CD4-positive, alpha-beta T cell treated with Interleukin-15 for 1 hour (primary cell): ENCODE data around the gene PRPF31.

Experiments
- DNase-seq: peaks from one replicate; pipeline ENCODE4 v3.0.0-alpha.2; 2020

PRPF31 gene

DNA sequence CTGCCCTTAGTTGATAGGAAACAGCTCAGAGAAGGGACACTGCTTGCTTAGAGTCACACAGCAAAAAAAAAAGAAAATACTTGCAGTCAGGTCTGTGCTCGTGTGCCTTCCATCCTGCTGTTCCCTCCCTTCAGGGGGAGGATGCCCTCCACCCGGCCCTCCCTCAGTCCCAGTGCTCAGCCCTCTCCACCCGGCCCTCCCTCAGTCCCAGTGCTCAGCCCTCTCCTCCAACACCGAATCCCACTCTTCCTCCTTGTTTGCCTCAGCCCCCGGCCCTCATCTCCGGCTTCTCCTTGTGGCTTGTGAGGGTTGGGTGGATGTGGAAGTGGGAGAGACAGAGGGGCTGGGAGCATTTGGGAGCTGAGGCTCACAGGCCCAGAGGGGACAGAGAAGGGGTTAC is 5.9 kb upstream of the PRPF31 start:
- no peak for DNase-seq

- DNase-seq = peak; percentile 41
Measured at GRCh38 chr19:54114340-54115108, 1.0 kb upstream of the PRPF31 start.

GRCh38 chr19:54121259-54121658 is 5.7 kb downstream of the PRPF31 start:
- no peak for DNase-seq

- DNase-seq = no peak
Measured at GRCh38 chr19:54123682-54124081, 8.1 kb downstream of the PRPF31 start.

DNA sequence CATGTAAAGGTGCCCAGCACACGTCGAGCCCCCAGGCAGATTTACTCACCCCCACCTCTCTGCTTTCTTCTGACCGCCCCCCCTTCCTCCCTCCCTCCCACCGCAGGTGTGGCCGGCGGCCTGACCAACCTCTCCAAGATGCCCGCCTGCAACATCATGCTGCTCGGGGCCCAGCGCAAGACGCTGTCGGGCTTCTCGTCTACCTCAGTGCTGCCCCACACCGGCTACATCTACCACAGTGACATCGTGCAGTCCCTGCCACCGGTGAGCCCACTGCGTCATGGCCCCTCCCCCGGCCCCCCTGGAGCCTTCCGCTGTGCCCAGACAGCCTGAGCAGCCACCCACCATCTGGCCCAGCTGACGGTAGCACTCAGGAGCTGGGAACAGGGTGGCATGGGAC is 8.8 kb downstream of the PRPF31 start:
- no peak for DNase-seq

- DNase-seq = no peak
Measured at GRCh38 chr19:54125713-54126112, 10.2 kb downstream of the PRPF31 start.

- no peak for DNase-seq
Measured at GRCh38 chr19:54127688-54128440, 12.3 kb downstream of the PRPF31 start.

- DNase-seq = no peak
Measured at GRCh38 chr19:54128441-54128725, 12.8 kb downstream of the PRPF31 start.

DNA sequence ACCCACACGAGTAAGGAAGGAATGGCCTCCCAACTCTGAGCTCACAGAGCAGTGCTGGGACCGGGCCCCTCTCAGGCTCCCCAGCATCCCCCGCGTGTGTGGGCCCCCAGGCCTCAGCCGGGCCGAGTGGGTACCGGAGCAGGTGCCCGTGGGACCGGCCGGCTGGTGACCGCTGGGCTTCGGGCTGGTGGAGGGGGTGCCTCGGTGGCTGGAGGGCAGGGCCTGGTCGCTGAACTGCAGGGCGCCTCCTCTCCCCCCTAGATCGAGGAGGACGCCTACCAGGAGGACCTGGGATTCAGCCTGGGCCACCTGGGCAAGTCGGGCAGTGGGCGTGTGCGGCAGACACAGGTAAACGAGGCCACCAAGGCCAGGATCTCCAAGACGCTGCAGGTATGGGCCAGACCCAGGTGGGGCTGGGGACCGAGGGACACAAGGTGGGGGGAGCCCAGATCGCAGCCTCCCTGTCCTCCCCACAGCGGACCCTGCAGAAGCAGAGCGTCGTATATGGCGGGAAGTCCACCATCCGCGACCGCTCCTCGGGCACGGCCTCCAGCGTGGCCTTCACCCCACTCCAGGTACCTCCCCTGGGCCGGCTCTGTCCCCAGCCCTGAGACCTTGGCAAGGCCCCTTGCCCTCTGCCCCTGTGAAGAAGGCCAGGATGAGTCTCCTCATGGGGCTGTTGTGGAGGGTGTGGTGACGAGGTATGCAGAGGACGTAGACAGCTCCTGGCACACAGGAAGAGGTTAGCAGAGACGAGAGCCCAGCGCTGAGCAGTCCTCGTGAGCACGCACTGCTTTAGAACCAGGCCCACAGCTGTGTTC is 13.5 kb downstream of the PRPF31 start:
- DNase-seq = no peak

DNA sequence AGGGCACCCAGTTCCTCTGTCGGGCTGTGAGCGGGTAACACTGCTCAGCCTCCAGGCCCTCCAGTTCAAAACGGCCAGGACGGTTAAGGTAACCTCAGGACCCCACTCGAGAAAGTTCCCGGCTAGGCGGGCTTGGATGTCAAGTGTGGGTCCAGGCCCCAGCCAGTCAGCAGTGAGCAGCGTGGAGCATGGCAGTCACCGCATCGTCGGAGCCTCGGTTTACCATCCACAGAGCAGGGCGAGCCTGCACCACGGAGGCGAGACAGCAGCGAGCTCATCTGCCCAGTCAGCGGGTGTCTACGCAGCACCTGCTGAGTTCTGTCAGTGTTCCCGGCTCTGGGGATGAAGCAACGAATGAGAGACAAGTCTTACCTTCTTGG is 14.1 kb downstream of the PRPF31 start:
- no peak for DNase-seq

- no peak for DNase-seq
Measured at GRCh38 chr19:54133312-54133956, 17.9 kb downstream of the PRPF31 start.

DNA sequence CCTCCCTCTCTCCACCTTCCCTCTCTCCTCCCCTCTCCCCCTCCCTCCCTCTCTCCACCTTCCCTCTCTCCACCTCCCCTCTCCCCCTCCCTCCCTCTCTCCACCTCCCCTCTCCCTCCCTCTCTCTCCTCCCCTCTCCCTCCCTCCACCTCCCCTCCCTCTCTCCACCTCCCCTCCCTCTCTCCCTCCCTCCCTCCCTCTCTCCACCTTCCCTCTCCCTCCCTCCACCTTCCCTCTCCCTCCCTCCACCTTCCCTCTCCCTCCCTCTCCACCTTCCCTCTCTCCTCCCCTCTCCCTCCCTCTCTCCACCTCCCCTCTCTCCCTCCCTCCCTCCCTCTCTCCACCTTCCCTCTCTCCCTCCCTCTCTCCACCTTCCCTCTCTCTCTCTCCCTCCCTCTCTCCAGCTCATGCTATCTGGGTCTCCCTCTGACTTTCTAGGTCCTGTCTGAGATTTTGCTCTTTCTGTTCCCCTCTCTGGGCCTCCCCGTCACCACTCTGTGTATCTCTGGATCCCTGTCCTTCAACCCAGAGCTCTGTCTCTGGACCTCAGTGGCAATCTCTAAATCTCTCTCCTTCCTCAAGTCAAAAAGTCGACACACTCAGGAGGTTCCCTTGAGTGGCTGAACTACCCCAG is 18.5 kb downstream of the PRPF31 start:
- DNase-seq = no peak

GRCh38 chr19:54136086-54136863 is 20.7 kb downstream of the PRPF31 start:
- DNase-seq = no peak

DNA sequence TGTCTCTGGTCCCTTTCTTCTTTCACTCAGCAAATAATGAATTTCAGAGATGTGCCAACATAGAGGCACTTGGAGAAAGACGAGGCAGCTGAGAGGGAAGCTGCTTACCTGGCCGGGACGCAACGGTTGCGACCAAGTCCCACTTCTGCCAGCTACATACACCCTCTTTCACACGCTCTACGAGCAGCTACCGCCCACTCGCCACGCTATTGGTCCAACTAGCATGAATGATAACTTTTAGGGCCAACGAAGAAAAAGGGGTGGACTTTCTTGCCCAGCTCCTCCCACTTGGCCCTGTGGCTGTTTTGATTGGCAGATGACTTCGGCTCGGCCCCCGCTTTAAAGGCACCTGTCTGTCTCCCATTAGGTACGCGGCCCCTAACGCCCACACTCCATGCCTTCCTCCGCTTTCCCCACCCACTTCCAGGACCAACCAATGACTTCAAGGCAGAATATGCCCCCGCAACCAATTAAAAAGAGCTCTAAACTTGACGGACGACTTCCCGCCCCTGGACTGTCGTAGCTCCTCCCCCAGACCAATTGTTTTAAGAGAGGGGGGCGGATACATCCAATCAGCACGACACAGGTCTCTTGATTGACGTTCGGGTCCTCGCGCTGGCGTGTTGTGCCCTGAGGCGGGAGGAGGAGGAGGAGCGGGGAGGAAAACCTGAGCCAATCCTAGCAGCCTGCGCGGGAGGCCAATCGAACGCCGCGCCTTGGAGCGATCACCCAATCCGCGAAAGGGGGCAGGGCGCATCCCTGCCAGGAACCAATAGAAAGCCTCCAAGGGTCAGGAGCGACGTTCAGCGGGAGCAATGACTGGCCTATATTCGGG is 21.5 kb downstream of the PRPF31 start:
- peak; percentile 100 for DNase-seq

DNA sequence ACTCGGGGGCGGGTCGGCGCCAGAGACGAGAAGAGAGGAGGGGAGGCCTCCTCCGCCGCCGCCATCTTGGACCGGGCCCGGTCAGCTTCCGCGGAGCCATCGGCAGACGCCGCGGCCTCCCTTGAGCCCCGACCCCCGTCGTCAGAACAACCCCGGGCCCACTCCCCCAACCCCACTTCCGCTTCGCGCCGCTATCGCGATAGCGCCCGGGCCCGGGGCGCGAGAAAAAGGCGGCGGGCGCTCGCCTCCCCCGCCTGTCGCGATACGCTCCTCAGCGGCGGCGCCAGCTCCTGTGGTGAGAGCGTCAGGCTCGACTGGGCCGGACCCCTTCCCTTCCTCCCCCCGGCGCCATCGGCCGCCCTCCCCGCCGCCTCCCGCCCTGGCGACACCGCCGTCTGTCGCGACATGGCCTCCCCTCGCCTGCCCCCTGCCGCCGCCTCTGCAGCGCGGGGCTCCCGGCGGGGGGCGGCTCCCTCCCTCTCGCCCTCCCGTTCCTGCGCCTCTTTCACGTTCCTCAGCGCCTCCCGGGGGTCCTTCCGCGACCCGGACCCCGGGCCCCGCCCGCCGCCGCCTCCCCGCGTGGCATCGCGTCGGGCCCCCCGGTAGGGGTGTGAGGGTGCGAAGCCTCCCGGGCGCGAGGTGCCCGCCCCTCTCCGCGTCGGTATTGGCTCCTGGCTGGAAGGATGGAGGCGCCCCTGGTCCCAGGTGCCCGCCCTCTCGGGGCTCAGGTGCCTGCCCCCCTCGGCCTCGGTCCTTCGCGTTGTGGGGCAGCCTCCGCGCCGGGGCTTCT is 22.3 kb downstream of the PRPF31 start, which contains the start of gene CNOT3:
TSS of gene CNOT3 (plus strand) at position 64 of the 790 bp plus-strand sequence. CDS start 5,217 bp downstream, outside the sequence.
- no peak for DNase-seq

DNA sequence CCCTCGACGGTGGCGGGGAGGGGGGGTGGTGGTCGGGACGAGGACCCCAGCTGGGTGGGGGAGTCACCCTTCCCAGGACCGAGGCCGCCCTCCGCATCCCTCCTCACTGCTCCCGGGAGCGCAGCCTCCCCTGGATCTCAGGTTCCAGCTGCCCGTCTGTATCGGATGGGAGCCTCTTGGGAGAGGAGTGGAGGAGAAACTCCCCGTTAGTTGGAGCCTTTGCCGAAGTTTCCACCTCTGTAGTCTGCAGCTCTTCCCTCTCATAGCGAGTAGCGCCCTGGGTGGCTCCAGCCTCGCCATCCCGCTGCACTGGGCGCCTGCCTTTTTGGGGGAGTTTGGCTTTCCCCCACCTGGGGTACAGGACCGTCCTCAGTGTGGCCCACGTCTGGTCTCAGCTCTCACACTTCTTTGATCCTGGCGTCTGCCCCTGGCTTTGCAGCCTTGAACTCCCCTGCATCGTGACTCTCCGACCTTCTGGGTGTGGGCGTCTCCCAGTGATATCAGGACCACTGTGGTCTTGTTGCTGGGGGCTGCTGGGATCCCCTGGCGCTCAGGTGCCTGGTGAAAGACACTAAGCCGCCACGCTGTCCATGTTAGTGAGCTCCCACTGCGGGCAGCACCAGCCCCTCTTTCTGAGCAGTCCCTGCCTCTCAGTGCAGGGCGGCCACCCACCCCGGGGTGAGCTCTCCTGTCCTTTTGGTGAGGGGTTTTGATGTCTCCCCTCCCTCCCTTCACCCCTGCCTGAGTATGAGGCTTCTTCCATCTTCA is 23.1 kb downstream of the PRPF31 start:
- DNase-seq = no peak

DNA sequence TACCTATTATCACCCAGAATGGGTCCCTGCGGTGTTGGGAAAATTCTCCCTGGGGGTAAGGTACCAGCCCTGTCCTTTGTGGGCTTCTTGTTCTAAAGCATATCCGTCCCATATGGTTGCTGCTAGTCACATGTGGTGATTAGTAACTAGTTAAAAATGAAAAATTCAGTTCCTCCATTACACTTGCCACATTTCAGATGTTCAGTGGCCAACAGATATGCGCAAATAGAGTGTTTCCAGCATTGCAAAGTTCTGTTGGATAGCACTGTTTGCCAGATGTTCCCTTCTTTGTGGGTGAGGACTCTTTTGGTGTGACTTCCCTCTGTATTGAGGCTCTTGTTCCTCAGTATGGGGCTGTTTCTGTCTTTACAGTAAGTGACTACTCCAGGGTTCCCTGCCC is 25.8 kb downstream of the PRPF31 start:
- no peak for DNase-seq

- no peak for DNase-seq
Measured at GRCh38 chr19:54142166-54142780, 26.7 kb downstream of the PRPF31 start.
